Stimulated activated CD4-positive, alpha-beta T cell treated with anti-CD3 and anti-CD28 coated beads, TNF-alpha, amount 100 ng/mL, for 48 hours (primary cell): ENCODE data around the gene ATP6V0A4.

ENCODE experiments used
- DNase-seq, 3 donors: peaks; one replicate each; pipeline ENCODE4 v3.0.0-alpha.2; 2020; ENCODE audit warnings: low read depth in 3 of 3

Gene ATP6V0A4

DNA sequence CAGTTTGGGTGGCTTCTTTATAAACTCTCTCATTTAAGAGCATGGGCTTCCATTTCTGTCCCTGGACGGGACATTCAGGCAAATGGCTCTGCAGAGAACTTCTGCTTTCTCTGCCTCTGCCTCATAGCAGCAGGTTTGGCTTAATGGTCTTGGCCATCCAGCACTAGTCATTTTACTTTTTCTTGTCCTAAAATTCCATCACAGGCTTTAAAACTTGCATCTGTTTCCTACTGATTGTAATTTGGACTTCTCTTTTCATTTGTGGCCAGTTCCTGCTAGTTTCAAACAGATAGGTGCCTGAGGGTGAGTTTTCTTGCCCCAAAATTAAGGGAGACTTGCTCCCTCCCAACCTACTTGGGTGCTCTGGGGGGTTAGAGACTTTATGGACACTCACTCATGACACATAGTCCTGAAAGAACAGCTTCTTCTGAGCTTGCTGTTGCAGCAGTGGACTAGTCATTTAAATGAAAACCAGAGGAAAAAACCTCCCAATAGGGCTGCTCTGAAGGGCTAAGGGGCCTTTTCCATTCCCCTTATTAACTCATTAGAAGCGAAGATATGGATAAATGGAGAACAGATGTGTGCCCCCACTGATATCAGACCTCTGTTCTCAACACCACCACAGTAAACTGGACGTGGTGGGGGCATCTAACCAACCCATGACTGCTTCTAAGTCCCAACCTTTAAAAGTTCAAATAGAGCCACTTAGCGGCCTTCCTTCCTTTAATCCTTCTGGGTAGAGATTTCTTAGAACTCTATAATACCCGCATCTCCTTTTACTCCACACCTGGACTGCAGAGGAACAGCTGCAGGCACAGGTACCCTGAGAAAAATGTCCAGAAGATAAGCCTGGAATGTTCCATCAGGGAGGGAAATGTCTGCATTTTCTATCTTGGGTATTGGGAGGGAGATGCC lies 135.7 kb downstream of the ATP6V0A4 start:
- no peak for DNase-seq

DNA sequence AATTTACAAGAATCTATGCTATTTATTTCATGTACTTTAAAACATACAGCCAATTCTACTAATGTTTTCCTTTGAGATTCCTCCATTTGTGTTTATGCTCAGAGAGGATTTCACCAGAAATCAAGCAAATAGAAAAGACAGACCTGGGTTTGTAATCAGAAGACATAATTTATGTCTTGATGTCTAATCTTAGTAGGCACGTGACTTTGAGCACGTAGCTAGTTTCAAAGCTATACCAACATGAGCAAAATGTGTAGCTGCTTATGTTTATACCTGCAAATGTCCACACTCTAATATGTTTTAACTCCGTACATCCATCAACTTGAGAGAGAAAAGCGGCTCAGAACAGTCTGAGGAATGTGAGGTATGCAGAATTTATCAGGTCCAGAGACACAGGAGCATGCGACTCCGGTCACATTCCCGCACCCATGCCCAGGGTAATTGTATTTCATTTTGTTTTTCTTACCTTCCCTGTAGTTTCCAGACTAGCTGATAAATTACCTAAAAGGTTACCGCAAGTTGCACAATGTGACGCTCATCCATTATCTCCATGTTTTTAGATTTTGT lies 136.8 kb downstream of the ATP6V0A4 start:
- no peak for DNase-seq

GRCh38 chr7:138658889-138659288 lies 139.1 kb downstream of the ATP6V0A4 start:
- DNase-seq = no peak

- no peak for DNase-seq
These were observed 140.1 kb downstream of the ATP6V0A4 start for GRCh38 chr7:138657854-138658386.

- DNase-seq = no peak
These were observed 141.0 kb downstream of the ATP6V0A4 start for GRCh38 chr7:138656952-138657351.
